GM19438 (cell line): ENCODE measurements around the gene MAML3.

Source experiments
- ATAC-seq: cut with Tn5 transposase; IDR thresholded peaks from one replicate; pipeline ENCODE4 v1.9.1; 2021; ENCODE audit warnings: low read depth; ENCODE audit not compliant: unreplicated experiment

Gene MAML3

DNA sequence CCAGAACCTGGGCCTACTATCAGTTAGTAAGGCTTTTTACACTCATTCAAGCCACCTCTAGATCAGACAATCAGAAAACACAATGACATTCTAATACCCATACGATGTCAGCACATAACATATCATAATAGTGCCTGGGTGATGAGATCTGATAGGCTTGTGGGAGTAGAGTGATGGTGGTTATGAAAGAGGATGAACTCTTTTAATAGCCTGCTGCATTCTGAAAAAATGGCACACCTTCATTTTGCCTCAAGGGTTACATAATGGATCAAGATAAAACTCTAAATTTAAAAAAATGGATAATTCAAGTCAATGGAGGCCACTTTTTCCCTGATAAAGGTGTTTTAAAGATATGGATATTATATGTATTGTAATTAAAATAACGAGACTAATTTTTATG, 215.6 kb downstream of the MAML3 start:
- no peak for ATAC-seq

- no peak for ATAC-seq
Observed at GRCh38 chr4:139935911-139936310, 218.1 kb downstream of the MAML3 start.

DNA sequence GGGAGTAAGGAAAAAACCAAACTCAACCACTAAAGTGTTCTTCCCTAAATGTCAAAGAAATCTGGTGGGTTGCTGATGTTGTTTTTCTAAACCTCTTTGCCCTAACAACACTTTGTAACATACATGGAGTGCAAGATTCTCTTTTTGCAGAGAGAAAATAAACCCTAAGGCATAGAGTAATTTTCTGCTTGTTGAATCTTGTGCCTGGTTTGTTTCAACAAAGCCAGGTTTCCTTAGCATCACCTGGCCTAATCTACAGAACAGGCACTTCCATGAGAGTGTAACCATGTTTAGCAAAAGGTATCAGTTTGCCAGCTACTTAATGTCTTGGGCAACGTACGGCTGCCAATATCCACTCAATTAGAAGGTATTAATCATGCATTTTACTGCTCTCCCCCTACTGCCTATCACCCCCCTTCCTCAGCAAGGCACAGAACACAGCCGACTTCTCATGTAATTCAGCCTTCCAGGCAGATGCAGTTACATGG, 219.2 kb downstream of the MAML3 start:
- no peak for ATAC-seq

DNA sequence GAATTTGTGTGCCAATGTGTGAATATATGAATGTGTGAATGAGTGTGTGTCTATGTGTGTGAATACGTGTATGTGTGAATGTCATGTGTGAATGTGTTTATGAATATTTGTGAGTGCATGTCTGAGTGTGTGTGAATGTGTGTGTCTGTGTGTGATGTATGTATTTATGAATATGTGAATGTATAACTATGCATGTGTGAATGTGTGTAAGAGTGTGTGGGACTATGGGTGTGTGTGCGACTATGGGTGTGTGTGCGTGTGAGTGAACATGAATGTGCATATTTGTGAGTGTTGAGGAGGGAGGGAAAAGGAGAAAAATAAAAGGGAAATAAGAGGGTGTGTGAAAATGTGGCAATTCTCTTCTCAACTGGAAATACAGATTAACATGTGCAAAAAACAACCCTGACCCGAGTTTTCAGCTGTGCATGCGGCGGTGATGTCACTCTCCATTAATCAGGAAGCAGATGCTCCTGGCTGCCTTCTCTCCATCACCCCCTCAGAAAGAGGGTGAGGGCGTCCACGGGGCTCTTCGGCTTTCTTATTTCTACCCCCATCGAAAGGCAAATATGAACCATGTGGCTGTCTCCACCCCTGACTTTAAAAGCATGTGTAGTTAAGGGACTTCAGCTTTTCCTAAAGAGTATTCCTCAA, 219.8 kb downstream of the MAML3 start:
- no peak for ATAC-seq

GRCh38 chr4:139933541-139933940, 220.4 kb downstream of the MAML3 start:
- ATAC-seq = no peak

DNA sequence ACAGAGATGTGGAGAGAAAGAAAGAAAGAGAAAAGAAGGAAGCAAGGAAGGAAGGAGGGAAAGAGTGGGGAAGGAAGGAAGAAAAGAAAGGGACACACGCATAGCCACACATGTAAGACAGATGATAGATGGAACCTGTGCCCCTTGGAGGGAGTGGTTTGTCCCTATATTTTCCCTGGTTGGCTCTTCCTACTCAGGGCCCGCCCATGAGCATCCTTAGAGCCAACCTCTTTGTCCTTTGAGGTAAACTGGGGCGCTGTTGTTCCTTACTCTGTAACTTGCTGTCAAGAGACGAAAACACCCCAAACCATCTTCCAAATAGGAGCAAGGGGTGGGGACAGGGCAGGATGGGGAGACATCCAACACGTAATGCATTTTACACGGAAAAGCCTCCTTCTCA, 220.9 kb downstream of the MAML3 start:
- ATAC-seq = no peak

GRCh38 chr4:139924782-139925181, 229.2 kb downstream of the MAML3 start:
- no peak for ATAC-seq

DNA sequence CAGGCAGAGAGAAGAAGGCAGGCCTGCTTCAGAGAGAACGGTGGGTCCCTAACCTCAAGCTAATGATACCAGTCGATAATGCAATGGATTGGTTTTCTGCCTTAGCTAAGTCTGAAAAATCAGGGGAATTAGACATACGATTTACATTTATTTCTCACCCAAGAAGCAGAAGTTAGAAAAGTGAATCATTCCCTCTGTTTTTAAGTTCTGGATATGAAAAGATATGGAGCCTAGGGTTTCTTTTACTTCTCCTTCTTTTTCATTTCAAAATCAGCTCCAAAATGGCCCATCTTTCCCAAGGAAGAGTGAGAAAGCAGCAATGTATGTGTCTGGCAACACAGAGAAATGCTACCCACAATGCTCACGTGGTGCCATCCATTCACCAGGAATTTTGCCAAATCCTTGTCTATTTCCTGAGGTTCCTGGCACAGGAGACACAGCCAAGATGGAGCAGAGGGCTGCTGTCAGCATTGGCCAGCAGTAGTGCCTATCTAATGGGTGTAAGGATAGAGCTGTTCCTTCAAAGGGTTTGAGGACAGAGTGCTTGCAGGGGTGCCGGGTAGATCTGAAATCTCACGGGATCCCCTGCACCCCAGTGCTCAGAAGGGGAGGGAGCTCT, 231.5 kb downstream of the MAML3 start:
- ATAC-seq = no peak

DNA sequence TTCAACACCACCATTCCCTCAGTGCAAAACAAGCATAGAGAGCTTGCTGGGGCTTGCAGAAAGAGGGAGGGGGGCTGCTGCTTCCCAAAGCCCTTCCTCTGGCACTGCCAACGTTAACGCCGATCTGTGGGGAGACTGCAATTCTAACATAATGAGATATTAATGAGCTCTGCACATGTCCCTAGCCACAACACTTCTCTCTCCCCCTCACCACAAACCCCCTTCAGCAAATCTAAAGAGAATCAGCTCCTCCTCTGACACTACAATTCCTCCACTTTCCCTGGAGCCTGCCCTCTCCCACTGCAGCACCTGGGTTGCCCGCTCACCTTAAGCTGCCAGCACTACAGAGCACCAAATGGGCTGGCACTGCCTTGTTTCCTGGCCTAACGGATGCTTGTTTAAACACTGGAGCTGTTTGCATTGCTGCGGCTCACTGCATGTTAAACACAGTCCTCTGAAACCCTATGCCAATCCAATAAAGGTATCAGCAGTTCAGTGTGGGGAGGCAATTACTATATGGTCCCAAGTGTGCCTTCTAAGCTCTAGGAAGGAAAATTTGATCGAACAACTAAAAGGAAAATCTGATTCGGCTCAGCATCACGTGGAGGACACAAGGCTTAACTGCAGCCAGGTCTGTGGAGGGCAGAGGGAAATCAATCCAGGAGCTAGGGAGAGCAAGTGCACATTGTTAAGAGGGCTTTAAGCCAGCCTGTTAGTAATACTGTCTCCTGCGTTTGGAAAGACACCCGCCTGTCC, 232.4 kb downstream of the MAML3 start:
- no peak for ATAC-seq

DNA sequence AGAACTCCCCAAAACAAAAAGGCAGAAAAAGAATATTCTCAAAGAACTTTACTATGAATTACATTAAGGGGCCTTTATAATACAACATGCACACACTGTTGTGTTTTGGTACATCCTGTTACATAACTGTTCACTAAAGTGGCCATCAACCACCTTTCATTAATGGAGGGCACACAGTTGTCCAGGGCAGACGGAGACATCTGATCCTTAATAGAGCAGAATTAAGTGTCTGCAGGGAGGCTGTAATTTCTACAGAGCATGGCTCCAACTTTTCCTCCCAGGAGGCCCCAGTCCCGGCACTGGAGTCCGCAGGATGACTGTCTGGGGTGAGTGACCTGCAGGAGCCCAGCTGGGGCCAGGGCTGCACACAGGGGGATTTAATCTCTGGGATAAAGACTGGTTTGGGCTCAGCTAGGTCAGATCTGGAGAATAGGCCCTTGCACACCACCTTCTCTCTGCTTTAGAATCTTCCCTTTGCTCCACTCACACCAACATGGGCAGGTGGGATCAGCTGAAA, 233.4 kb downstream of the MAML3 start:
- no peak for ATAC-seq

DNA sequence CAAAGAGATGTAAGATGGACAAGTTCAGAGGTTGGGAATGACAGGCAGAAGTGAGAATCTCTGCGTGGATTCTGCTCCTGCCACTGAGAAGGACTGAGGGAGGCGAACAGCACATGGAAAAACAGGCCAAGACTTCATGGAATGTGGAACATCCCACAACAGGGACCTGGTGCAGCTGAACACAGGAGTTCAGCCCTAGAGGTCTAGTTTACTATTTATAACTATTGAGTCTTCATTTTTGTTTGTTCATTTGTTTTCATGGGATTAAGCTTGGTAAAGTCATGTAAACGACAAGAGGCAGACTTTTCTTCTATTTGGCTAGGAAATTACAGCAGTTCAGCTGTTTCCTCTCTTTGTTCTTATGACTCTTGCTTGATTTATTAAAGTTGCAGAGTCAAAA, 234.5 kb downstream of the MAML3 start:
- ATAC-seq = no peak

GRCh38 chr4:139919004-139919403, 235.0 kb downstream of the MAML3 start:
- no peak for ATAC-seq

- no peak for ATAC-seq
Observed at GRCh38 chr4:139918591-139918990, 235.4 kb downstream of the MAML3 start.

GRCh38 chr4:139917896-139918295, 236.1 kb downstream of the MAML3 start:
- ATAC-seq = no peak

GRCh38 chr4:139916041-139916440, 237.9 kb downstream of the MAML3 start:
- no peak for ATAC-seq

GRCh38 chr4:139915037-139915436, 238.9 kb downstream of the MAML3 start:
- ATAC-seq = no peak

- ATAC-seq = no peak
Observed at GRCh38 chr4:139913995-139914598, 239.9 kb downstream of the MAML3 start.

- ATAC-seq = no peak
Observed at GRCh38 chr4:139913398-139913990, 240.5 kb downstream of the MAML3 start.

DNA sequence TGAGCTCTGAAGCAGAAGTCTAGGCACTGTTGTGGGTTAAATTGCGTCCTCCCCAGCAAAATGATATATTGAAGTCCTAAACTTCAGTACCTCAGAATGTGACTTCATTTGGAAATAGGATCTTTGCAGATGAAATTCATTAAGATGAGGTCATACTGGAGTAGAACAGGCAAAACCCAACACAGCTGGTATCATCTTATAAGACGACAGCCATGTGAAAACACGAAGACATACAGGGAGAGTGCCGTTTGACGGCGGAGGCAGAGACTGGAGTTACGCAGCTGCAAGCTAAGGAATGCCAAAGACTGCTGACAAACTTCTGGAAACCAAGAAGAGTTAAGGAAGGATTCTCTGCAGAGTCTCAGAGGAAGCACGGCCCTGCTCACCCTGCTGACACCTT, 241.5 kb downstream of the MAML3 start:
- no peak for ATAC-seq

- ATAC-seq = no peak
Observed at GRCh38 chr4:139910106-139910505, 243.9 kb downstream of the MAML3 start.
